ENCODE data around the gene RSPO1.
"Not testable (repeated sequence)": the region's sequence is repeated elsewhere in the genome, so short reads cannot be mapped to it uniquely, and the experiment has no call there.

RSPO1 gene, protein sequence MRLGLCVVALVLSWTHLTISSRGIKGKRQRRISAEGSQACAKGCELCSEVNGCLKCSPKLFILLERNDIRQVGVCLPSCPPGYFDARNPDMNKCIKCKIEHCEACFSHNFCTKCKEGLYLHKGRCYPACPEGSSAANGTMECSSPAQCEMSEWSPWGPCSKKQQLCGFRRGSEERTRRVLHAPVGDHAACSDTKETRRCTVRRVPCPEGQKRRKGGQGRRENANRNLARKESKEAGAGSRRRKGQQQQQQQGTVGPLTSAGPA

GRCh38 chr1:37634244-37634991 is at the start of gene RSPO1:
Gene RSPO1 (minus strand): TSS chr1:37634892. CDS start chr1:37629661, 5,231 bp downstream.
- Mint-ChIP-seq H3K4me3 (no peak within 1 kb of the TSS), H3K27ac (no peak within 1 kb of the TSS), H3K4me1 (ENCODE audit: low read depth) (peaks cover 10% of the 10 kb centered on the region), H3K27me3 (peaks cover 69% of the 10 kb centered on the region), H3K36me3 (ENCODE audit: low read depth) (no peaks in the 10 kb centered on the region), H3K9me3 (no peaks in the 10 kb centered on the region)
- intact Hi-C loops (cut with micrococcal nuclease) = no loop called here

GRCh38 chr1:37684182-37684581 is 49.5 kb upstream of the RSPO1 start:
- intact Hi-C loops (cut with micrococcal nuclease) = loop anchor here (5.0 kb wide), 1 partner anchor 232 kb away; no protein-coding TSS in a partner anchor
- Mint-ChIP-seq H3K4me1 (ENCODE audit: low read depth) (peaks cover 16% of the 10 kb centered on the region), H3K27ac (peak overlapping the region; percentile 13), H3K36me3 (ENCODE audit: low read depth) (peaks cover 65% of the 10 kb centered on the region)
- not testable (repeated sequence) for H3K4me3 Mint-ChIP-seq, H3K27me3 Mint-ChIP-seq, H3K9me3 Mint-ChIP-seq

DNA sequence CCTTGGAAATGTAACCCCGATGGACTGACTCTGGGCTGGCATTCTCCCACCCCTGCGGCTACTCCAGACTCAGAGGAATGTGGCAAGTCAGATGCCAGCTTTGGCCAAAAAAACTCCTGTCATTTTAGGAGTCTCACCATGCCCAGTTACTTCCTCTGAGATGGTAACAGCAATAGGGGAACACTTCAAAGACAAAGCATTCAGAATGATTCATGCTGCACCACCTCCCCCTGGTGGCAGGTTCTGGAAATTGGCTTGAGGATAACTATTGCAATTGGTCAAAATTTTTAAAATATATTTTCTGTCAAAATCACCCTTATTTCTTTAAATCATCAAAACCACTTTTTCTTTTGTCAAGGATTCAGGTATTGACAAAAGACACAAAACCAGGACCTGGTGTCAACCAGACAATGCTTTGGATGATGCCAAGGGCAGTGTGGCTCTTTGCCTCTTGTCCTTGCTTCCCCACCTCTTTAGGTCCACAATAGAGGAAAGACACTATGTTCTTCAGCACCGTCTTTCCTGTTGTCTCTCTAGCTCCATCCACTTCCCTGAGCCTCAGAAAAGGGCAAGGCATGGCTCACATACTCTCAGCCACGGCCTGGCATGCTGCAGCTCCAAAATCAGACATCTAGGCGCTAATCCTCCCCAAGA is 47.8 kb upstream of the RSPO1 start:
- peaks cover 53% of the 10 kb centered on the region for H3K36me3 Mint-ChIP-seq (ENCODE audit: low read depth)
- no peaks in the 10 kb centered on the region for H3K27me3 Mint-ChIP-seq
- no peaks in the 10 kb centered on the region for H3K4me1 Mint-ChIP-seq (ENCODE audit: low read depth)
- intact Hi-C loops (cut with micrococcal nuclease) = loop anchor here (1.0 to 5.0 kb wide), 3 partner anchors 79 to 230 kb away; partner anchors contain the start of gene MEAF6
- H3K9me3 Mint-ChIP-seq = no peaks in the 10 kb centered on the region
- H3K4me3 Mint-ChIP-seq = no peak overlapping the region
- peak overlapping the region; percentile 27 for H3K27ac Mint-ChIP-seq

GRCh38 chr1:37680933-37681332 is 46.2 kb upstream of the RSPO1 start:
- peaks cover 14% of the 10 kb centered on the region for H3K4me1 Mint-ChIP-seq (ENCODE audit: low read depth)
- H3K4me3 Mint-ChIP-seq = no peak overlapping the region
- H3K9me3 Mint-ChIP-seq = no peaks in the 10 kb centered on the region
- H3K27ac Mint-ChIP-seq = no peak overlapping the region
- H3K27me3 Mint-ChIP-seq = no peaks in the 10 kb centered on the region
- peaks cover 42% of the 10 kb centered on the region for H3K36me3 Mint-ChIP-seq (ENCODE audit: low read depth)
- intact Hi-C loops (cut with micrococcal nuclease) = loop anchor here (5.0 kb wide), 1 partner anchor 229 kb away; no protein-coding TSS in a partner anchor

GRCh38 chr1:37677808-37678207 is 43.1 kb upstream of the RSPO1 start:
- Mint-ChIP-seq H3K4me3 (no peak overlapping the region), H3K4me1 (ENCODE audit: low read depth) (peaks cover 22% of the 10 kb centered on the region), H3K9me3 (no peaks in the 10 kb centered on the region), H3K27me3 (no peaks in the 10 kb centered on the region), H3K27ac (no peak overlapping the region), H3K36me3 (ENCODE audit: low read depth) (peaks cover 10% of the 10 kb centered on the region)
- intact Hi-C loops (cut with micrococcal nuclease) = no loop called here

DNA sequence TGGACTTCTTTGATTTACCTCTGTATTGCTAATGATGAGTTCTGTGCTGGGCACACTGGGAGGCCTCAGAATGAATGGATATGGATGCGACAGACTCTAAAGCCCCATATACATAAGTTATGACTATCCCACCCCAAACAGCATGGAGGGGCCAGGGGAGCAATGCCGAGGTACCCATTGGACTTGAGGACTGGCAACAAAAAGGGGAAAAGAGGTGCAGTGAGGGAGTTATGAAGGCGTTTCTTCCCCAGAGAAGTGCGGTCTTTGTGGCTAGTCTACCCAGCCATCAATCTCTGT is 42.4 kb upstream of the RSPO1 start:
- H3K36me3 Mint-ChIP-seq (ENCODE audit: low read depth) = peaks cover 6% of the 10 kb centered on the region
- H3K4me1 Mint-ChIP-seq (ENCODE audit: low read depth) = peaks cover 22% of the 10 kb centered on the region
- no peaks in the 10 kb centered on the region for H3K9me3 Mint-ChIP-seq
- H3K27ac Mint-ChIP-seq = no peak overlapping the region
- peaks cover 2% of the 10 kb centered on the region for H3K27me3 Mint-ChIP-seq
- H3K4me3 Mint-ChIP-seq = no peak overlapping the region
- intact Hi-C loops (cut with micrococcal nuclease) = no loop called here

DNA sequence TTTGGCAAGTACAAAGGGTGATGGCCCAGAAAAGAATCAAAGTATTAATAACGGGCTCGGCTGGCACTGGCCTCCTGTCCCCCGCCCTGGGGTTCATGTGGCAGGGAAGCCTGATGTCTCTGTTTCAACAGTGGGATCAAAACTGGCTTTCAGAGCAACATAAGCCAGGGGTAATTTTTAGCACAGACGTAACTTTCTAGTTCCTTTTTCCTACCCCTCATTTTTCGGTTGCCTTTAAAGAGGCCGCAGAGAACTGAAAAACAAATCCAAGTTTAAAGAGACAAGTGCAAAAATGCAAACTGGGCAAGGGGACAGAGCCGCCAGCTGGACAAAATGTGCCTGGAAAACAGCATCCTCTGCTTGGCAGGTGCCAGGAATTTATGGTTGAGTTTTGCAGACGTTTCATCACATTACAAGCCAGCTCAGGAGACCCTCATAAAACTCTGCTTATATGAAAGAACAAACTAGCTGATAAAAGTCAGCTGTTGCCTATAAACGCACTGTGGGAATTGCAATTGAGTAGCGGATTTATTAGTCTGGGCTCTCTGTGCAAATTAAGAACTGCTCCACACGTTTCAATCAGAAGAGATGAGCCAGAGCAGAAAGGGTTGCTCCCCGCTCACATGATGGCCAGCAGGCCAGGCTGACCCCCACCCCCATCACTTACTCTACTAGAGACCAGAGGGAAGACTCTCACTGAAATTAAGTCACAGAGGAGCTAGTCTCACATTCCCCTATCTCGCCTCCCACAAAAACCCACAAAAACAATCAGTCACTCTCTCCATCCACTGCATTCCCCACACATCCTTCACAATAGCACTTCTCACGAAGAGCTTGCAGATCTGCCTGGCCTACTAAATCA is 41.8 kb upstream of the RSPO1 start:
- Mint-ChIP-seq H3K4me1 (ENCODE audit: low read depth) (peaks cover 22% of the 10 kb centered on the region), H3K9me3 (no peaks in the 10 kb centered on the region), H3K27ac (peak overlapping the region; percentile 79), H3K4me3 (no peak overlapping the region), H3K27me3 (peaks cover 3% of the 10 kb centered on the region), H3K36me3 (ENCODE audit: low read depth) (peaks cover 6% of the 10 kb centered on the region)
- intact Hi-C loops (cut with micrococcal nuclease) = no loop called here

DNA sequence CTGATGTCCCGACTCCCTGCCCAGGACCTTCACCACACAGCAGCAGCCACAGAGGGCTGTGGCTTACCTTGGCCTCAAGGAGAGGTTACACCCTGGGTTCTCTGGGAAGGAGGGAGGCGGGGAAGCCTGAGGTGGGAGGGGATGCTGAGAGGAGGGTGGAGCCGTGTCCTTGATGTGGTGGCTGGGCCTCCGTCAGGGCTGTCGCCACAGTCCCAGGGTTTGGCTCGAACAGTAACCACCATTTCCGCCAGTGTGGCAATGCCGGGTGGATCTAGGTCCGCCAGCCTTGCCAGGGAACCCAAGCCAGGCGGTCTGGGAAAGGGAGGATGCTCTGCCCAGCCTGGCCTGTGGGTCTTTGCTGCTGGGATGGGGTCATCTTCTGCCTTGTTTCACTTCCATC is 39.2 kb upstream of the RSPO1 start:
- H3K9me3 Mint-ChIP-seq = no peaks in the 10 kb centered on the region
- H3K27ac Mint-ChIP-seq = no peak overlapping the region
- peaks cover 22% of the 10 kb centered on the region for H3K4me1 Mint-ChIP-seq (ENCODE audit: low read depth)
- no peaks in the 10 kb centered on the region for H3K36me3 Mint-ChIP-seq (ENCODE audit: low read depth)
- no peak overlapping the region for H3K4me3 Mint-ChIP-seq
- H3K27me3 Mint-ChIP-seq = peaks cover 4% of the 10 kb centered on the region
- intact Hi-C loops (cut with micrococcal nuclease) = no loop called here

DNA sequence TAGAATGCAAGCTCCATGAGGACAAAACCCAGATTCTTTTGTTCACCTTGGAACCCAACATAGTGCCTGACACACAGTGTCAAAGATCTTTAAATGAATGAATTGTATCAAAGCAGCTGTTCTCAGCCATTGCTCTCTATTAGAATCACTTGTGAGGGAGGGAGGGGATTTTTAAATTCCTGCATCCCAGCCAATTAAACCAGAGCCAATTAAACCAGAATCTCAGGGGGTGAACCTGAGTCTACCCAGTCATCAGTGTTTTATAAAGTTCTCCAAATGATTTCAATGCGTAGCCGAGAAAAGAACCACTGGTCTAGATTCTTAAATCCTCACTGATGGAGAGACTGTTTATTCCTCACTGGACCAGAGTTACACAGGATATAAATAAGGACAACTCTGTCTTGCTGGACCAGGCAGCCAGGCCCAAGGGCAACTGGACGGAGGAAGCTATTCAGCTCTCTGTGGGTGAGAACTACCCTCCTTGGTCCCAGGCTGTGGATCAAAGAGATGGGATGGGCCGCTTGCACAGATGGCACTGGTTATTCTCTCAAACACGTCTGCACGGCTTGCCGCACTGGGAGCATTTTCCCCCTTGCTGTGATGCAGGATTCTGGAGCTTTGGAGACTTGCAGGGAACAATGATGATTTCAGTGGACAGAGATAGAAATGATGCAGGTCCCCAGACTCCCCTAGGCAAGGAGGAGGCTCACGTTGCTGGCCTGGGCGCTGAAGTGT is 37.6 kb upstream of the RSPO1 start:
- H3K4me3 Mint-ChIP-seq = no peak overlapping the region
- no peaks in the 10 kb centered on the region for H3K9me3 Mint-ChIP-seq
- H3K27ac Mint-ChIP-seq = no peak overlapping the region
- intact Hi-C loops (cut with micrococcal nuclease) = no loop called here
- H3K27me3 Mint-ChIP-seq = peaks cover 4% of the 10 kb centered on the region
- H3K36me3 Mint-ChIP-seq (ENCODE audit: low read depth) = no peaks in the 10 kb centered on the region
- H3K4me1 Mint-ChIP-seq (ENCODE audit: low read depth) = peaks cover 22% of the 10 kb centered on the region

GRCh38 chr1:37671261-37671660 is 36.6 kb upstream of the RSPO1 start:
- H3K27me3 Mint-ChIP-seq = peaks cover 4% of the 10 kb centered on the region
- H3K4me3 Mint-ChIP-seq = no peak overlapping the region
- H3K4me1 Mint-ChIP-seq (ENCODE audit: low read depth) = peaks cover 12% of the 10 kb centered on the region
- no peaks in the 10 kb centered on the region for H3K36me3 Mint-ChIP-seq (ENCODE audit: low read depth)
- intact Hi-C loops (cut with micrococcal nuclease) = no loop called here
- H3K27ac Mint-ChIP-seq = no peak overlapping the region
- no peaks in the 10 kb centered on the region for H3K9me3 Mint-ChIP-seq

DNA sequence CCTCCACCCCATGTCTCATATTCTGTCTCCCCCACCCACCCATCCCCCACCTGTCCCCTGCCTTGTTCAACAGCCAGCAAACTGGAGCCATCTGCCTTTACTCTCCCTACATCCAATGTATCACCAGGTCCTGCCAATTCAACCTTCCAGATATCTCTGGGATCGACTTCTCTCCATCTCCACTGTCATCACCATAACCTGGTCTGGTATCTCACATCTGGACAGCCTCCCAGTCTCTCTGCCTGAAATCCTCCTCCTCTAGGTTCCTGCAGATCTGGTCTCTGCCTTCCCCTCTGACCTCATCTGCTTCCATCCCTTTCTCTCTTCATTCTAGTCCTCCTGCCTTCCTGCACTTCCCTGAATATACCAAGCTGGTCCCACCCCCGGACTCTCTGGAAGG is 35.4 kb upstream of the RSPO1 start:
- Mint-ChIP-seq H3K4me3 (no peak overlapping the region), H3K27me3 (peaks cover 4% of the 10 kb centered on the region), H3K36me3 (ENCODE audit: low read depth) (no peaks in the 10 kb centered on the region), H3K9me3 (no peaks in the 10 kb centered on the region), H3K4me1 (ENCODE audit: low read depth) (peaks cover under 1% of the 10 kb centered on the region), H3K27ac (no peak overlapping the region)
- intact Hi-C loops (cut with micrococcal nuclease) = no loop called here

- Mint-ChIP-seq H3K27me3 (peaks cover 3% of the 10 kb centered on the region), H3K36me3 (ENCODE audit: low read depth) (no peaks in the 10 kb centered on the region), H3K4me3 (no peak overlapping the region), H3K9me3 (no peaks in the 10 kb centered on the region), H3K27ac (no peak overlapping the region), H3K4me1 (ENCODE audit: low read depth) (no peaks in the 10 kb centered on the region)
- intact Hi-C loops (cut with micrococcal nuclease) = no loop called here
Observed at GRCh38 chr1:37667023-37667671, 32.5 kb upstream of the RSPO1 start.

Measured in dendritic cell treated with granulocyte-macrophage colony-stimulating factor and Interleukin-4, amounts not matched to agents 40 ng/mL and 50 ng/mL, for 4 days (primary cell).